A549 treated with Mapracorat at 1 μM for 4 hours (cell line): Measurements from ENCODE around the gene CHD2. TPM values are rescaled to one million over a fixed set of nuclear protein-coding genes. Genes with fewer than 3 reads are reported as not detected.

Source experiments
- total RNA-seq: library from RNA; stranded (reverse); fragments of 200-300 nt; extraction: Qiagen RNA extraction; gene quantifications from 5 replicates; pipeline ENCODE4 v1.2.3, GENCODE V29; 2022

The CHD2 gene
- total RNA-seq, result 23.7 to 31.8 TPM (median 28.5 TPM) in 5 replicates

DNA sequence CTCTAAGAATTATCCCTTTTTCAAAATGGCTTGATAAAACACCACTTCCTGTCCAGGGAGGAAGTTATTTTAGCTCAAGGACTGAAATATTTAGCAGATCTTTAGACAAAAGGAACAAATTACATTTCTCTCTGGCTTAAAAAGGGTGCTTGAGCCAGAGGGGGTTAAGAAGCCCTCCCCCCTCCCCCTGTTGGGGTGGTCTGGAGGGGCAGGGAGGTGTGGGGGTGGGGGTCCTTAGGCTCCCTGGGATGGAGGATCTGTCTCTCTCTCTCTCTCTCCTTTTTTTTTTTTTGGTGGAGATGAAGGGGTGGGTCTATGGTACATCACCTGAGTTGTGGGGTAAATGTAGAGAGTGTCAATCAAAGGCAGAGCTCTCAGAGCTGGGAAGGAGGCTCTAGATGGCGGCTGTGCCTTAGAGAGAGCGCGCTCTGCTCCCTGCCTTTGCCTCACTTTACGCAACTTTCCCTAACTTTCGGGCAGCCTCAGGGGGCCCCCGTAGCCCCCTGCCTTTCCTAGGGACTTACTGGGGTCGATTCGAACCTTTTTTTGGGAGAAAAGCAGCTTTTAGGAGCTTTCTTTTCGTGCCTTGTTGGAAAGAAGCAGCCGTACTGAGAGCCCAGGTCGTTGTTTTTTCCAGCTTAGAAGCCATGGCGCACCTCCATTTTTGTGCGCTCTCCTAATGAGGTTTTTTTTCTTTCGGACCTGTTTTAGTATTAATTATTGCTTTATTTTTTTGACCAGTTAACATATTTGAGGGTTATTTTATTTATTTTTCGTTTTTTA lies at the start of gene CHD2:
Gene CHD2, plus strand, starts transcription at position 377 of the 783 bp plus-strand sequence. CDS start 914 bp downstream, outside the sequence.

Other genes with a start within 250 kb of the CHD2 start
- gene FAM174B, start 244.5 kb upstream of the CHD2 start, total RNA-seq, result 6.3 to 9.6 TPM (median 7.3 TPM) in 5 replicates
- 0.10 to 0.56 TPM (median 0.22 TPM) in 5 replicates for gene RGMA, start 188.9 kb downstream of the CHD2 start, total RNA-seq